Right lobe of liver (tissue), 6 donors: Measurements from ENCODE around the gene FBL. TPM values are rescaled to one million over a fixed set of nuclear protein-coding genes. Genes with fewer than 3 reads are reported as not detected.
"Not testable (repeated sequence)": the region's sequence is repeated elsewhere in the genome, so short reads cannot be mapped to it uniquely, and the experiment has no call there.

Experiments
- ATAC-seq, 4 donors: fragments of 200-7000 bp; cut with Tn5 transposase; one replicate each; pipeline ENCODE4 v1.9.1; 2020; ENCODE audit warnings: mild to moderate bottlenecking in 4 of 4, moderate library complexity in 4 of 4
- DNase-seq, 3 donors: peaks; one replicate each; pipeline ENCODE4 v3.0.0-alpha.2; 2020
- H3K27ac ChIP-seq, 3 donors: fragments of 200-600 bp; one replicate each; pipeline ENCODE4 v1.8.0; 2022
- H3K27me3 ChIP-seq, 2 donors: fragments of 200-600 bp; one replicate each; pipeline ENCODE4 v1.8.0; 2022
- H3K36me3 ChIP-seq, 4 donors: fragments of 200-600 bp; sonication (generic) in 1 of 4; one replicate each; pipeline versions ENCODE4 v1.5.1 to v1.8.0; 2017 to 2022; ENCODE audit warnings: control low read depth in 1 of 4
- H3K4me1 ChIP-seq, 4 donors: fragments of 200-600 bp; sonication (generic) in 1 of 4; one replicate each; pipeline versions ENCODE4 v1.5.1 to v1.8.0; 2017 to 2022; ENCODE audit warnings: control low read depth in 1 of 4
- H3K4me3 ChIP-seq, 3 donors: fragments of 200-600 bp; one replicate each; pipeline ENCODE4 v1.8.0; 2022
- H3K9me3 ChIP-seq, 4 donors: fragments of 200-600 bp; sonication (generic) in 1 of 4; one replicate each; pipeline versions ENCODE4 v1.5.1 to v1.8.0; 2017 to 2022; ENCODE audit warnings: control low read depth in 1 of 4
- POLR2A ChIP-seq: fragments of 450-650 bp; IDR thresholded peaks from one replicate; pipeline ENCODE4 v1.6.1; 2017; ENCODE audit warnings: antibody characterized with exemption, mild to moderate bottlenecking
- WGBS: methylation state at CpG from one replicate; pipeline ENCODE4 v1.1.6; 2018; ENCODE audit warnings: low coverage, low lambda C conversion rate; ENCODE audit not compliant: insufficient coverage; ENCODE audit errors: missing lambda C conversion rate; 5-methylcytosine and 5-hydroxymethylcytosine counted together
- intact Hi-C, 2 donors: fragments of 100-400 bp; cut with DNase I; formaldehyde crosslinking; loops; one replicate each; pipeline versions ENCODE4 v1.11.2 to v1.14.1; 2022
- total RNA-seq, 6 experiments: library from RNA; depleted of rRNA in 2 of 6; stranded (reverse); fragments of >200 nt in 2 of 6; fragmentation: NEBNext Ultra II Directional in 3 of 6; extraction: Animal tissue kit (Norgen Biotek cat#: 25700) in 3 of 6; gene quantifications; one replicate each; pipeline versions ENCODE4 v1.1.0 to v1.2.4, GENCODE V29; 2016 to 2023
- TF ChIP-seq, protein P1 (sequence below), 4 donors: fragments of 200-600 bp in 3 of 4; fragments of 450-650 bp in 1 of 4; IDR thresholded peaks; one replicate each; pipeline versions ENCODE4 v1.5.1 to v1.8.0; 2016 to 2022; ENCODE audit warnings: antibody characterized with exemption in 4 of 4, mild to moderate bottlenecking in 2 of 4
- donor health status: DM: no; HTN: yes; CAD: no.
- donor health status: DM: no; HTN: no; CAD: no.
- donor health status: DM: no; HTN: no; CAD: no.
- donor health status: DM: no; HTN: yes; CAD: no.
- donor health status: DM: no; HTN: yes; CAD: no.

FBL gene
- total RNA-seq, 6 experiments from 2014 or later: 46.1 to 76.2 (median 51.4) TPM

DNA sequence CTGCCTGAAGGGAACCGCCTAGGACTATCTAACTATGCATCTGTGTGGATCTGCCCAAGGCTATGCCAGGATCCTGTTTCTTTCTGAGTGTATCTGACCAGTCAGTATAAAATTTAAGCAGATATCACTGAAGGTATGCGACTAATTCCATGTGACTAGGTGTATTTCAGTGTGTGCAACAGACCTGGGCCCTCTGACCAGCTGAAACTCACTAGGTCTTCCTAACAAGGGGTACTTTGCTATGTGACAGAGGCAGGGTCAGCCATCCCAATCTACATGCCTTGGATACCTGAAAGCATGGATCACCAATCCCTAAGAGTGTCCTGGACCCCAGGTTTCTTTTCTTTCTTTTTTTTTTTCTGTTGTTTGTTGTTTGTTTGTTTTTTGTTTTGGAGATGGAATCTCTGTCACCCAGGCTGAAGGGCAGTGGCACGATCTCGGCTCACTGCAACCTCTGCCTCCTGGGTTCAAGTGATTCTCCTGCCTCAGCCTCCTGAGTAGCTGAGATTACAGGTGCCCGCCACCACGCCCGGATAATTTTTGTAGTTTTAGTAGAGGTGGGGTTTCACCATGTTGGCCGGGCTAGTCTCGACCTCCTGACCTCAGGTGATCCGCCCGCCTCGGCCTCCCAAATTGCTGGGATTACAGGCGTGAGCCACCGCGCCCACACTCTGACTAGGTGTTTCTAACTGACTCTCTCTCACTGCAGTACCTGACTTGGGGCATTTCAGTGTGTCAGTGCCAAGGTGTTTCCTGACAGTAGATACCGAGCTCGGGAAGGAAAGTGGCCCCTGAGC is 44.8 kb upstream of the FBL start:
- TF ChIP-seq, protein P1, sequence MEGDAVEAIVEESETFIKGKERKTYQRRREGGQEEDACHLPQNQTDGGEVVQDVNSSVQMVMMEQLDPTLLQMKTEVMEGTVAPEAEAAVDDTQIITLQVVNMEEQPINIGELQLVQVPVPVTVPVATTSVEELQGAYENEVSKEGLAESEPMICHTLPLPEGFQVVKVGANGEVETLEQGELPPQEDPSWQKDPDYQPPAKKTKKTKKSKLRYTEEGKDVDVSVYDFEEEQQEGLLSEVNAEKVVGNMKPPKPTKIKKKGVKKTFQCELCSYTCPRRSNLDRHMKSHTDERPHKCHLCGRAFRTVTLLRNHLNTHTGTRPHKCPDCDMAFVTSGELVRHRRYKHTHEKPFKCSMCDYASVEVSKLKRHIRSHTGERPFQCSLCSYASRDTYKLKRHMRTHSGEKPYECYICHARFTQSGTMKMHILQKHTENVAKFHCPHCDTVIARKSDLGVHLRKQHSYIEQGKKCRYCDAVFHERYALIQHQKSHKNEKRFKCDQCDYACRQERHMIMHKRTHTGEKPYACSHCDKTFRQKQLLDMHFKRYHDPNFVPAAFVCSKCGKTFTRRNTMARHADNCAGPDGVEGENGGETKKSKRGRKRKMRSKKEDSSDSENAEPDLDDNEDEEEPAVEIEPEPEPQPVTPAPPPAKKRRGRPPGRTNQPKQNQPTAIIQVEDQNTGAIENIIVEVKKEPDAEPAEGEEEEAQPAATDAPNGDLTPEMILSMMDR (IDR thresholded peaks at IDR 0.05): no peak
- no peak for TF ChIP-seq POLR2A
- DNase-seq: peak in 1 of 3 donors; percentile 42
- intact Hi-C loops: no loop called here
- H3K4me1 ChIP-seq: no peaks in the 10 kb centered on the region
- H3K27me3 ChIP-seq: no peaks in the 10 kb centered on the region
- no peaks in the 10 kb centered on the region for H3K36me3 ChIP-seq
- H3K4me3 ChIP-seq: no peak overlapping the region
- H3K27ac ChIP-seq: no peak overlapping the region
- no peak for ATAC-seq
- WGBS: 84% methylated on average over 17 of the region's 17 CpGs
- H3K9me3 ChIP-seq: no peaks in the 10 kb centered on the region

DNA sequence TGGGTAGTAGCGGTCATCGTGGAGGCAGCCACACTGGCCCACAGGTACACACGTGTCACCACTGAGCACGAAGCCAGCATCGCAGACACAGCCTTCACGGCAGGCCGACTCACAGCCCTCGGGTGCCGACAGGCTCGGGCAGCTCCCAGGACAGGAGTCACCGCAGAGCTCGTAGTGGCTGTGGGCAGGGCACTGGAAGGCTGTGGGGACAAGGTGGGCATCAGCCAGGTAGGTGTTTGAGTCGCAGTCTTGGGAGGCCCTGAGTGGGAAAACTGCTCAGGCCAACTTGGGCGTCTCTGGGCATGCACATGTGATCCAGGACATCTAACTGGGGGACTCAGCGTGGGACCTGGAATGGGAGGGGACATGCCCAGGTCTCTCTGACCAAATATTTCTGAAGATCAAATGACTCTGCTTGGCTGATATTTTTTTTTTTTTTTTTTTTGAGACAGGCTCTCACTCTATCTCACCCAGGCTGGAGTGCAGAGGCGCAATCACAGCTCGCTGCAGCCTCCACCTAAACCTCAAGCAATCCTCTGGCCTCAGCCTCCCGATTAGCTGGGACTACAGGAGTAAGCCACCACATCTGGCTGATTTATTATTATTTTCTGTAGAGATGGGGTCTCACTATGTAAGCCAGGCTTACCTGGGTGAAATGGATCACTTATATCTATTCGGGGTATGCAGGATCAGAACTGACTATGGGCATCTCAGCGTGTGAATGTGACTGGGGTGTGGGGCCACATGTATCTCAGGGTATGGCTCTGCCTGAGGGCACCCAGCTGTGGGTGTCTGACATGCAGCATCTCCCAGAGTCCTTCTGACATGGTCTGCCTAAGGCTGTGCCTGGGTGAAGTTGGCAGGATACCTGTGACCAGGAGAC is 43.9 kb upstream of the FBL start:
- peak in 1 of 3 donors; percentile 45 for DNase-seq
- H3K9me3 ChIP-seq, H3K27ac ChIP-seq, H3K36me3 ChIP-seq, H3K27me3 ChIP-seq, H3K4me3 ChIP-seq, H3K4me1 ChIP-seq, ATAC-seq, intact Hi-C loops: not testable (repeated sequence)
- WGBS: 98% methylated on average over 6 of the region's 20 CpGs

DNA sequence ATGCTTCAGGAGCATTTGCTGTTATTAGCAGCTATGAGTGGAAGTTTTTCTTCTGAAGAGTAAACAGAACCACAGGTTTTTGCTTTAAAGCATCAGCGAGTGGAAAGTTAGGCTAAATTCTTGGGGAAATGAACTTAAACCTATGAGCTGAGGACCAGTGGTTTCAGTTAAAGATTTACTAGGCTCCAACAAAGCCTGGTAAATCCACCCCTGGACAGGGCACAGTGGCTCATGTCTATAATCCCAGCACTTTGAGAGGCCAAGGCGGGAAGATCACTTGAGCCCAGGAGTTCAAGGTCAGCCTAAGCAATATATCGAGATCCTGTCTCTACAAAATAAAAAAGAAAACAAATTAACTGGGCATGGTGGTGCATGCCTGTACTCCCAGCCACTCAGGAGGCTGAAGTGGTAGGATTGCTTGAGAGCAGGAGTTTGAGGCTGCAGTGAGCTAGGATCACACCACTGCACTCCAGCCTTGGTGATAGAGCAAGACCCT is 41.3 kb upstream of the FBL start:
- H3K27me3 ChIP-seq, H3K27ac ChIP-seq, H3K4me1 ChIP-seq, H3K9me3 ChIP-seq, DNase-seq, H3K36me3 ChIP-seq, H3K4me3 ChIP-seq, intact Hi-C loops: not testable (repeated sequence)
- 11% methylated on average over 2 of the region's 3 CpGs for WGBS
- ATAC-seq: peak; percentile 23 to 77 (median 62)

DNA sequence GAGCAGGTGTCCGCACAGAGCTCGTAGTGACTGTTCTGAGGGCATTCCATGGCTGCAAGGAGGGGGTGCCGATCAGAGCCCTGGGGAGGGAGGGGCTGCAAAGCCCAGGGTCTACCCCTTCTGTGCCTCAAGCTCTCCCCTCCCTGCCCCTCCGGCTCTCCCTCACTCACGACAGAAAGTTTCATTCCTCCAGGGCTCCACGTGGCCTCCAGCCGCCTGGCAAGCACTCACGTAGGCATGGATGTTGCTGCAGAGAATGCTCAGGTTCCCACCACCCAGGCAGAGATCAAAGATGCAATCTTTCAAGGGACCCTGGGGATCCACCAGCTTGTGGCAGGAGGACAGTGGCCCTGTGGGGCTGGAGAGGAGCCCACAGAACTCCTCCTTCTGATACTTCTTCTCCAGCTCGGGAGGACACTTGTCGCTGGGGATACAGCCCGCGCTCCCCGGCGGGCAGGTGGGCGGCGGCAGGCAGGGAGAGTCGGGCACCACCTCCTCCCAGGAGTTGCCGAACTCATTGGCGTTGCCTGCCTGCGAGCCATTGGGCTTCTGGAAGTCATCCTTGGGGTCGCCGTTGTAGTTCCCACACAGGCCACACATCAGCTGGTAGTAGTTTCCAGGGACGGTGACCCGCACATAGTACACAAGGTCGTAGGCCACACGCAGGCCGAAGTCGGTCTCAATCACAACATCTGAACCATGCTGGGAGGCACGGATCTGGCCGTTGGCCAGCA is 39.8 kb upstream of the FBL start:
- H3K4me3 ChIP-seq, H3K36me3 ChIP-seq, intact Hi-C loops, DNase-seq, H3K9me3 ChIP-seq, H3K4me1 ChIP-seq, H3K27me3 ChIP-seq, H3K27ac ChIP-seq, ATAC-seq: not testable (repeated sequence)
- 100% methylated on average over 2 of the region's 30 CpGs for WGBS

DNA sequence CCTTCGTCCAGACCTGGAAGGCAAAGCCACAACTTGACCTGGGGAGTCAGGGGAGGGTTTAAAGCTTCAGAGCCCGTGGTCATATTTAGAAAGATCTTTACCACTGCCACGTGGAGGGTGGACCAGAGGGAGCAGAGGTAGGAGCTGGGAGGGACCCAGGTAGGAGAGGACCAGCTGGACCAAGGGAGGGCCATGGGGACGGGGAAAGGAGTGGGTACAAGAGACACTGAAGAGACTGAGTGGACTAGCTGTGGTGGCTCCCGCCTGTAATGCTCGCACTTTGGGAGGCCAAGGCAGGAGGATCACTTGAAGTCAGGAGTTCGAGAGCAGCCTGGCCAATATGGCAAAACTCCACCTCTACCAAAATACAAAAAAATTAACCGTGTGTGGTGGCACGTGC is 38.5 kb upstream of the FBL start:
- H3K36me3 ChIP-seq, H3K27me3 ChIP-seq, DNase-seq, H3K4me1 ChIP-seq, ATAC-seq, H3K27ac ChIP-seq, intact Hi-C loops, H3K9me3 ChIP-seq, H3K4me3 ChIP-seq: not testable (repeated sequence)
- WGBS: 87% methylated on average over 4 of the region's 9 CpGs

DNA sequence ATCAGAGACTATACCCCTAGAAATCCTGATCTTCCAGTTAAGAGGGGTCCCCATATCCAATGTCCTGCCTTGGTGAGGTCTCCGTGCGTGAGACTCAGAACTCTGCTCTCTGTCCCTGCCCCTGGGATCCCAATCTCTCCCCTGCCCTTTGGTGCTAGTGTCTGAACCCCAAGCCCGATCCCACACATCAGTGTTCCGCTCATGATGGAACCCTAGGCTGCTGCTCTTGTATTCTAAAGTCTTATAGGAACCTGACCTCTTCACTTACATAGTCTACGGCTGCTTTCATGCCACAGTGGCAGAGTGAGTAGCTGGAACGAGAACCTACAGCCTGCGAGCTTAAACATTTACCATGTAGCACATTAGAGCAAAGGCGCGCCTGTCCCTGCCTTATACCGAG is 36.5 kb upstream of the FBL start:
- H3K36me3 ChIP-seq, H3K9me3 ChIP-seq, intact Hi-C loops, H3K27ac ChIP-seq, H3K4me1 ChIP-seq, ATAC-seq, DNase-seq, H3K27me3 ChIP-seq, H3K4me3 ChIP-seq: not testable (repeated sequence)
- 78% methylated on average over 6 of the region's 10 CpGs for WGBS
